Left lung (tissue), 10 donors: Measurements from ENCODE around the gene NIPAL4. TPM values are rescaled to one million over a fixed set of nuclear protein-coding genes. Genes with fewer than 3 reads are reported as not detected.

Experiments
- ATAC-seq: fragments of 200-7000 bp; cut with Tn5 transposase; one replicate; pipeline ENCODE4 v1.9.1; 2020; ENCODE audit warnings: moderate library complexity
- DNase-seq, 4 donors: peaks; one replicate each; pipeline ENCODE4 v3.0.0-alpha.2; 2013 to 2020
- H3K27ac ChIP-seq, 2 donors: fragments of 200-600 bp; sonication (generic) in 1 of 2; one replicate each; pipeline versions ENCODE4 v1.5.0 to v1.8.0; 2020 to 2021
- H3K27me3 ChIP-seq, 2 donors: fragments of 200-600 bp; sonication (generic) in 1 of 2; one replicate each; pipeline versions ENCODE4 v1.5.0 to v1.8.0; 2020 to 2021
- H3K36me3 ChIP-seq, 2 donors: fragments of 200-600 bp; sonication (generic) in 1 of 2; one replicate each; pipeline versions ENCODE4 v1.5.0 to v1.8.0; 2020 to 2021
- H3K4me1 ChIP-seq, 2 donors: fragments of 200-600 bp; one replicate each; pipeline ENCODE4 v1.8.0; 2021
- H3K4me3 ChIP-seq, 2 donors: fragments of 200-600 bp; sonication (generic) in 1 of 2; one replicate each; pipeline versions ENCODE4 v1.5.0 to v1.8.0; 2020 to 2021; ENCODE audit warnings: mild to moderate bottlenecking in 1 of 2
- H3K9me3 ChIP-seq, 2 donors: fragments of 200-600 bp; sonication (generic) in 1 of 2; one replicate each; pipeline versions ENCODE4 v1.5.0 to v1.8.0; 2020 to 2021
- CTCF ChIP-seq, 2 donors: fragments of 200-600 bp; sonication (generic) in 1 of 2; IDR thresholded peaks; one replicate each; pipeline versions ENCODE4 v1.5.0 to v1.8.0; 2021; ENCODE audit warnings: antibody characterized with exemption in 2 of 2
- intact Hi-C, 2 donors: fragments of 100-400 bp; cut with DNase I; formaldehyde crosslinking; loops; one replicate each; pipeline versions ENCODE4 v1.11.2 to v1.14.2; 2022
- polyA plus RNA-seq, 6 donors: library from polyadenylated mRNA; unstranded; fragments of 120-200 nt; gene quantifications; one replicate each; pipeline ENCODE4 v1.2.1, GENCODE V29; 2013; ENCODE audit not compliant: insufficient read length in 6 of 6
- total RNA-seq, 2 donors: library from RNA; stranded (reverse); fragmentation: NEBNext Ultra II Directional; extraction: Animal tissue kit (Norgen Biotek cat#: 25700); gene quantifications; one replicate each; pipeline ENCODE4 v1.2.1, GENCODE V29; 2021
- donor health status: DM: no; HTN: yes; CAD: no.
- donor health status: DM: no; HTN: no; CAD: no.

Gene NIPAL4
- total and polyA plus RNA-seq, 8 donors = 0.06 to 0.39 (median 0.14) TPM; not detected in 1

- Histone ChIP-seq H3K27me3 (no peaks in the 10 kb centered on the region), H3K27ac (no peak overlapping the region), H3K9me3 (no peaks in the 10 kb centered on the region), H3K4me1 (peaks cover under 1 to 17% of the 10 kb centered on the region in 2 donors), H3K4me3 (no peak overlapping the region), H3K36me3 (no peaks in the 10 kb centered on the region)
- intact Hi-C loops = no loop called here
- no peak for ATAC-seq
- no peak for TF ChIP-seq CTCF (IDR thresholded peaks at IDR 0.05)
- no peak for DNase-seq
These were observed 9.7 kb downstream of the NIPAL4 start for GRCh38 chr5:157469687-157470086.

- no peak overlapping the region for H3K4me3 ChIP-seq
- H3K9me3 ChIP-seq = no peaks in the 10 kb centered on the region
- intact Hi-C loops = no loop called here
- no peak for ATAC-seq
- peaks cover 0 to 10% of the 10 kb centered on the region in 2 donors for H3K4me1 ChIP-seq
- no peak overlapping the region for H3K27ac ChIP-seq
- TF ChIP-seq CTCF (IDR thresholded peaks at IDR 0.05) = no peak
- DNase-seq = no peak
- no peaks in the 10 kb centered on the region for H3K36me3 ChIP-seq
- H3K27me3 ChIP-seq = no peaks in the 10 kb centered on the region
These were observed 10.6 kb downstream of the NIPAL4 start for GRCh38 chr5:157470631-157471030.

GRCh38 chr5:157471709-157472108 is 11.7 kb downstream of the NIPAL4 start:
- H3K4me1 ChIP-seq = peaks cover 0 to 10% of the 10 kb centered on the region in 2 donors
- H3K27me3 ChIP-seq = no peaks in the 10 kb centered on the region
- ATAC-seq (peak; percentile 49), DNase-seq (no peak)
- no peaks in the 10 kb centered on the region for H3K9me3 ChIP-seq
- H3K27ac ChIP-seq = no peak overlapping the region
- H3K4me3 ChIP-seq = no peak overlapping the region
- peak; percentile 14 to 39 for TF ChIP-seq CTCF (IDR thresholded peaks at IDR 0.05)
- no peaks in the 10 kb centered on the region for H3K36me3 ChIP-seq
- intact Hi-C loops = no loop called here

- H3K4me1 ChIP-seq = peaks cover 0 to 10% of the 10 kb centered on the region in 2 donors
- no peaks in the 10 kb centered on the region for H3K9me3 ChIP-seq
- H3K27me3 ChIP-seq = no peaks in the 10 kb centered on the region
- intact Hi-C loops = no loop called here
- DNase-seq = no peak
- TF ChIP-seq CTCF (IDR thresholded peaks at IDR 0.05) = no peak
- ATAC-seq = peak; percentile 51
- H3K4me3 ChIP-seq = no peak overlapping the region
- H3K36me3 ChIP-seq = no peaks in the 10 kb centered on the region
- H3K27ac ChIP-seq = no peak overlapping the region
These were observed 13.6 kb downstream of the NIPAL4 start for GRCh38 chr5:157473383-157474320.

- Histone ChIP-seq H3K4me1 (peaks cover 0 to 15% of the 10 kb centered on the region in 2 donors), H3K27me3 (no peaks in the 10 kb centered on the region), H3K36me3 (peaks cover 0 to 14% of the 10 kb centered on the region in 2 donors), H3K9me3 (no peaks in the 10 kb centered on the region), H3K27ac (no peak overlapping the region), H3K4me3 (no peak overlapping the region)
- ATAC-seq (no peak), DNase-seq (no peak)
- no peak for TF ChIP-seq CTCF (IDR thresholded peaks at IDR 0.05)
- intact Hi-C loops = no loop called here
These were observed 15.4 kb downstream of the NIPAL4 start for GRCh38 chr5:157475432-157475831.
